Activated gamma-delta T cell treated with Interleukin-2 at 50 U/mL for 16 hours (primary cell): Measurements from ENCODE around the gene IVNS1ABP.
A peak's percentile ranks its signal among the peaks of the same experiment; 100 is the strongest.
"Not testable (repeated sequence)": the region's sequence is repeated elsewhere in the genome, so short reads cannot be mapped to it uniquely, and the experiment has no call there.

Source experiments
- DNase-seq: peaks from one replicate; pipeline ENCODE4 v3.0.0-alpha.2; 2020

IVNS1ABP gene

GRCh38 chr1:185317034-185317885, at the start of gene IVNS1ABP:
Gene IVNS1ABP (minus strand): TSS chr1:185317243. CDS start chr1:185309493, 7,750 bp downstream.
- peak; percentile 93 for DNase-seq

GRCh38 chr1:185365951-185366350, 48.9 kb upstream of the IVNS1ABP start:
- DNase-seq = no peak

DNA sequence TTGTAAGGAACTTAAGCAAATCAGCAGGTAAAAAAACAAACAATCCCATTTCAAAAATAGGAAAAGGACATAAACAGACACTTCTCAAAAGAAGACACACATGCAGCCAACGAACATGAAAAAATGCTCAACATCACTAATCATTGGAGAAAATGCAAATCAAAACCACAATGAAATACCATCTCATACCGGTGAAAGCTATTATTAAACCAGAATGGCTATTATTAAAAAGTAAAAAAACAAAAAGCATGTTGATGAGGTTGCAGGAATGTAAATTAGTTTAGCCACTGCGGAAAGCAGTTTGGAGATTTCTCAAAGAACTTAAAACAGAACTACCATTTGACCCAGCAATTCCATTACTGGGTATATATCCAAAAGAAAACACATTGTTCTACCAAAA, 47.5 kb upstream of the IVNS1ABP start:
- DNase-seq = not testable (repeated sequence)

DNA sequence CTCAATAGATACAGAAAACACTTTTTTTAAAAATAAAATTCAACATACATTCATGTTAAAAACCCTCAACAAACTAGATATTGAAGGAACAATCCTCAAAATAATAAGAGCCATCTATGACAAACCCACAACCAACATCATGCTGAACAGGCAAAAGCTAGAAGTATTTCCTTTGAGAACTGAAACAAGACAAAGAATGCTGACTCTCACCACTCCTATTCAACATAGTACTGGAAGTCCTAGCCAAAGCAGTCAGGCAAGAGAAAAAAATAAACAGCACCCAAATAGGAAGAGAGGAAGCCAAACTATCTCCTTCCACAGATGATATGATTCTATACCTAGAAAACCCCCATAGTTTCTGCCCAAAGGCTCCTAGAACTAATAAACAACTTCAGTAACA, 46.2 kb upstream of the IVNS1ABP start:
- DNase-seq = no peak

- DNase-seq = no peak
Measured at GRCh38 chr1:185360714-185361113, 43.7 kb upstream of the IVNS1ABP start.

- DNase-seq = no peak
Measured at GRCh38 chr1:185358957-185359356, 41.9 kb upstream of the IVNS1ABP start.

GRCh38 chr1:185355947-185356346, 38.9 kb upstream of the IVNS1ABP start:
- DNase-seq = no peak

- no peak for DNase-seq
Measured at GRCh38 chr1:185353124-185353523, 36.1 kb upstream of the IVNS1ABP start.

GRCh38 chr1:185351734-185352466, 34.9 kb upstream of the IVNS1ABP start:
- DNase-seq = no peak

- DNase-seq = no peak
Measured at GRCh38 chr1:185350027-185350442, 33.0 kb upstream of the IVNS1ABP start.

DNA sequence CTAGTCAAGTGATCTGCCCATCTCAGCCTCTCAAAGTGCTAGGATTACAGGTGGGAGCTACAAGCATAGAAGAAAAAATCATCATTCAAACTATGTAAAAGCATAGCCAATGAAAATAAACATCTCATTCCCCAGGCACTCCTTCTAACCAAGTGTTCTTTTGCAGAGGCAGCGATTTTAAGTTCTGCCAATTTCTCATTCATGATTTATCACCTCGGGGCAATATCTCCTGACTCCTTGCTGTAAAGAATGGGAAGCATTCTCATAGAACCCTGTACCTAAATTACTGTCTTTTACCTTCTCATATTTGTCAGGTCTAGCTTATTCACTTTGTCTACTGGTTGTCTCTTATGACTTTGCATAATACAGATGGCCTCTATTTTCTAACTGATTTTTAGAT, 32.5 kb upstream of the IVNS1ABP start:
- DNase-seq = no peak

- DNase-seq = no peak
Measured at GRCh38 chr1:185348985-185349384, 31.9 kb upstream of the IVNS1ABP start.

GRCh38 chr1:185348296-185348695, 31.3 kb upstream of the IVNS1ABP start:
- DNase-seq = no peak

- DNase-seq = no peak
Measured at GRCh38 chr1:185345913-185346720, 29.1 kb upstream of the IVNS1ABP start.

DNA sequence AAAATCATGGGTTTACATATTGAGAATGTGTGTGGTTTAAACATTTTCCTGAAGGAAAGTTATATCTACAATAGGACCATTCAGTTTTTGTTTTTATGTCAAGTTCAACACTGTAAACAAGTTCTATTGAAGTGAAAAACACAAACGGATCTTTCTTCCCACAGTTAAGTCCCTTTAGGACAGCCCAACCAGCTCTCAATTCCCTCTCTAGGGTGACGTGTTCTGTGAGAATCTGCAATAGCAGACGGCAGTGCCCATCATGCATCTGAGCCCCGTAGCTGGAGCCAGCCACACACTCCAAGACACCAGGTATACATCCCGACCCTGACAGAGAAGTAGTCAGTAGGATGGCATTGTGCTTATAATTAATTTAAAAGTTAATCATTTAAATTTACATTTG, 26.3 kb upstream of the IVNS1ABP start:
- DNase-seq = no peak

- no peak for DNase-seq
Measured at GRCh38 chr1:185342672-185343259, 25.7 kb upstream of the IVNS1ABP start.

DNA sequence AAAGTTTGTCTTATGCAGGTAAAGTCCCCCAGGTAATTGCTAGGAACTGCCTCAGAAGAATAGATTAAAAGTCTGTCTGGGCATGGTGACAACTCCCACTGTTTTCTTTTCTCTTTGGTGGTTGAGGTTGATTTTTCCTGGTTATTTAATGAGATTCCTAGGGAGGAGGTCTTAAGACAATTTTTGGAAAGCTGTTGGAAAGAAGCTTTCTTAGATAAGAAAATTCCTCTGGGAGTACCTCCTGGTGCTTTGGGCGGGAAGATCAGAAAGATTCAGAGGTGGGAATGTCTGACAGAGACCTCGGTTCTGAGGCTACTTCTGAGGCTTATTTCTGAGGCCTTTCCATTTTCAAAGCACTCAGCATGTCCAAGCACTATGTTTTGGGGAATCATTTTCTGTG, 25.0 kb upstream of the IVNS1ABP start:
- DNase-seq = no peak

GRCh38 chr1:185341196-185341781, 24.2 kb upstream of the IVNS1ABP start:
- no peak for DNase-seq

- DNase-seq = peak; percentile 23
Measured at GRCh38 chr1:185338719-185339622, 21.9 kb upstream of the IVNS1ABP start.

- DNase-seq = no peak
Measured at GRCh38 chr1:185337246-185337645, 20.2 kb upstream of the IVNS1ABP start.

- DNase-seq = no peak
Measured at GRCh38 chr1:185334182-185334581, 17.1 kb upstream of the IVNS1ABP start.
